NB4 (cell line): ENCODE results near the gene NELL1.
"Not testable (repeated sequence)": the region's sequence is repeated elsewhere in the genome, so short reads cannot be mapped to it uniquely, and the experiment has no call there.

Experiments used
- DNase-seq: peaks from one replicate; pipeline ENCODE4 v3.0.0; 2010; ENCODE audit warnings: low read depth
- H3K4me3 ChIP-seq: one replicate; pipeline ENCODE4 v1.5.1; 2011; ENCODE audit warnings: mild to moderate bottlenecking, low read depth, low read length, moderate library complexity
- CTCF ChIP-seq: IDR thresholded peaks from one replicate; pipeline ENCODE4 v1.5.1; 2012; ENCODE audit warnings: low read depth, low read length
- MAX ChIP-seq: IDR thresholded peaks from 2 replicates; pipeline ENCODE4 v1.6.1; 2011; ENCODE audit warnings: low read depth, low read length
- MYC ChIP-seq: IDR thresholded peaks from 2 replicates; pipeline ENCODE4 v1.6.1; 2011; ENCODE audit warnings: low read depth, low read length
- POLR2A ChIP-seq: IDR thresholded peaks from 2 replicates; pipeline ENCODE4 v1.6.1; 2011; ENCODE audit warnings: mild to moderate bottlenecking; ENCODE audit not compliant: insufficient read length; ENCODE audit errors: extremely low read depth

Gene NELL1

GRCh38 chr11:21264125-21264524, 594.7 kb downstream of the NELL1 start:
- no peak for TF ChIP-seq MAX
- TF ChIP-seq POLR2A, result no peak
- TF ChIP-seq MYC, result no peak
- no peak for TF ChIP-seq CTCF
- no peak for DNase-seq
- no peak overlapping the region for H3K4me3 ChIP-seq

- TF ChIP-seq MYC (no peak), MAX (no peak), CTCF (no peak), POLR2A (no peak)
- H3K4me3 ChIP-seq, result no peak overlapping the region
- DNase-seq, result no peak
Observed at GRCh38 chr11:21268036-21268435, 598.6 kb downstream of the NELL1 start.

GRCh38 chr11:21272139-21272538, 602.8 kb downstream of the NELL1 start:
- not testable (repeated sequence) for H3K4me3 ChIP-seq, DNase-seq

- H3K4me3 ChIP-seq, result no peak overlapping the region
- TF ChIP-seq POLR2A (no peak), MAX (no peak), CTCF (no peak), MYC (no peak)
- DNase-seq, result no peak
Observed at GRCh38 chr11:21278840-21279239, 609.5 kb downstream of the NELL1 start.

- DNase-seq, result no peak
- TF ChIP-seq POLR2A, result no peak
- no peak for TF ChIP-seq MYC
- TF ChIP-seq MAX, result no peak
- TF ChIP-seq CTCF, result no peak
- no peak overlapping the region for H3K4me3 ChIP-seq
Observed at GRCh38 chr11:21285104-21285503, 615.7 kb downstream of the NELL1 start.

GRCh38 chr11:21289686-21290085, 620.3 kb downstream of the NELL1 start:
- no peak for DNase-seq
- TF ChIP-seq CTCF (no peak), POLR2A (no peak), MAX (no peak), MYC (no peak)
- H3K4me3 ChIP-seq, result no peak overlapping the region
